GM21526 (cell line): Measurements from ENCODE around the gene DLK1.

Experiments
- ATAC-seq: cut with Tn5 transposase; IDR thresholded peaks from one replicate; pipeline ENCODE4 v1.9.1; 2021; ENCODE audit warnings: moderate library complexity; ENCODE audit not compliant: unreplicated experiment, low FRiP score

Gene DLK1

GRCh38 chr14:100711493-100711892, 15.2 kb upstream of the DLK1 start:
- no peak for ATAC-seq

GRCh38 chr14:100712490-100712889, 14.2 kb upstream of the DLK1 start:
- ATAC-seq, result no peak

- no peak for ATAC-seq
These were observed 13.0 kb upstream of the DLK1 start for GRCh38 chr14:100713705-100714104.

GRCh38 chr14:100714258-100714892, 12.3 kb upstream of the DLK1 start:
- no peak for ATAC-seq

- ATAC-seq, result no peak
These were observed 11.4 kb upstream of the DLK1 start for GRCh38 chr14:100715332-100715731.

GRCh38 chr14:100715803-100716202, 10.9 kb upstream of the DLK1 start:
- ATAC-seq, result no peak

GRCh38 chr14:100717386-100717785, 9.3 kb upstream of the DLK1 start:
- ATAC-seq, result no peak

GRCh38 chr14:100719976-100720520, 6.6 kb upstream of the DLK1 start:
- ATAC-seq, result no peak

GRCh38 chr14:100721568-100721967, 5.1 kb upstream of the DLK1 start:
- ATAC-seq, result no peak

- no peak for ATAC-seq
These were observed 4.3 kb upstream of the DLK1 start for GRCh38 chr14:100722367-100722766.

- ATAC-seq, result no peak
These were observed 3.4 kb upstream of the DLK1 start for GRCh38 chr14:100723135-100723829.

GRCh38 chr14:100723830-100724437, 2.8 kb upstream of the DLK1 start:
- ATAC-seq, result no peak

- no peak for ATAC-seq
These were observed 2.2 kb upstream of the DLK1 start for GRCh38 chr14:100724536-100724935.

- ATAC-seq, result no peak
These were observed 905 bp upstream of the DLK1 start for GRCh38 chr14:100725587-100726387.

GRCh38 chr14:100727086-100727872, 587 bp downstream of the DLK1 start:
- ATAC-seq, result no peak

- ATAC-seq, result no peak
These were observed 1.2 kb downstream of the DLK1 start for GRCh38 chr14:100727873-100728240.

GRCh38 chr14:100728962-100729361, 2.3 kb downstream of the DLK1 start:
- ATAC-seq, result no peak

- no peak for ATAC-seq
These were observed 3.3 kb downstream of the DLK1 start for GRCh38 chr14:100729982-100730381.

GRCh38 chr14:100730581-100730980, 3.9 kb downstream of the DLK1 start:
- ATAC-seq, result no peak

- ATAC-seq, result no peak
These were observed 4.4 kb downstream of the DLK1 start for GRCh38 chr14:100731011-100731670.
